ENCODE data around the gene GABRG3. TPM values are rescaled to one million over a fixed set of nuclear protein-coding genes. Genes with fewer than 3 reads are reported as not detected.

The GABRG3 gene
- total and polyA plus RNA-seq, 2 of the 4 experiments (the other 2 are of a cell fraction), result not detected

- Histone ChIP-seq H4K20me1 (ENCODE audit: insufficient read depth, low read length) (no peaks in the 10 kb centered on the region), H2AFZ (replicated peaks; ENCODE audit: low read length, poor library complexity) (no peak overlapping the region), H3K4me1 (ENCODE audit: control insufficient read depth, insufficient read depth, low read length) (no peaks in the 10 kb centered on the region), H2BK120ac (ENCODE audit: low read depth, low read length) (no peak overlapping the region), H3K4me3 (ENCODE audit: insufficient read depth, low read depth, low read length) (no peak overlapping the region), H3K14ac (replicated peaks; ENCODE audit: low read depth, low read length) (no peak overlapping the region), H4K8ac (ENCODE audit: low read depth in 2 of 2, low read length in 2 of 2) (no peak overlapping the region), H2AK9ac (replicated peaks; ENCODE audit: low read depth, low read length, poor library complexity) (no peak overlapping the region), H3K4me2 (ENCODE audit: low read depth, low read length) (no peak overlapping the region), H3K36me3 (ENCODE audit: control insufficient read depth, insufficient read depth, low read length) (no peaks in the 10 kb centered on the region), H3K27ac (ENCODE audit: insufficient read depth, low read length) (no peak overlapping the region), H4K5ac (ENCODE audit: low read depth, low read length) (no peak overlapping the region), H3K79me1 (ENCODE audit: low read depth in 1 of 2, low read length in 2 of 2) (no peaks in the 10 kb centered on the region), H3K18ac (ENCODE audit: low read depth, low read length) (no peak overlapping the region), H3K56ac (ENCODE audit: extremely low read depth, insufficient read depth, low read length) (no peak overlapping the region), H3K4ac (ENCODE audit: low read depth, low read length) (no peak overlapping the region), H2BK15ac (ENCODE audit: low read depth, low read length) (no peak overlapping the region), H3K27me3 (ENCODE audit: control insufficient read depth, insufficient read depth, low read length) (no peaks in the 10 kb centered on the region), H3K23ac (ENCODE audit: low read depth, low read length) (no peak overlapping the region), H2BK20ac (ENCODE audit: low read depth, low read length) (no peak overlapping the region), H3K9me1 (ENCODE audit: insufficient read depth, low read length) (no peaks in the 10 kb centered on the region), H3K9me3 (ENCODE audit: control insufficient read depth, insufficient read depth, low read length) (peaks cover 38% of the 10 kb centered on the region), H3K9ac (ENCODE audit: low read depth, low read length) (no peak overlapping the region), H2AK5ac (ENCODE audit: low read depth, low read length) (no peak overlapping the region), H4K91ac (ENCODE audit: insufficient read depth, low read depth, low read length) (no peak overlapping the region), H2BK5ac (ENCODE audit: low read depth, low read length, poor library complexity, severe bottlenecking) (no peak overlapping the region)
- DNase-seq (no peak), ATAC-seq (ENCODE audit: low read depth) (no peak)
- dilution Hi-C loops (cut with HindIII; ENCODE audit: low sequenced_read_pairs, unreplicated experiment), result no loop called here
- no peak for TF ChIP-seq ELK1 (IDR thresholded peaks at IDR 0.05; ENCODE audit: borderline replicate concordance, low read depth, low read length)
- no peak for TF ChIP-seq CTCF (conservative IDR thresholded peaks at IDR 0.05; ENCODE audit: low read depth, low read length)
- no peak for TF ChIP-seq SMC3 (IDR thresholded peaks at IDR 0.05; ENCODE audit: low read depth, low read length)
- no peak for TF ChIP-seq CEBPB (IDR thresholded peaks at IDR 0.05; ENCODE audit: low read depth, low read length)
- TF ChIP-seq MAZ (IDR thresholded peaks at IDR 0.05; ENCODE audit: borderline replicate concordance, low read depth, low read length), result no peak
- POLR2A ChIA-PET (ENCODE audit: unreplicated experiment), result no interaction called here
- no TSS peak for BruUV-seq (replicated peaks)
- intact Hi-C loops (cut with micrococcal nuclease), result no loop called here
- in situ Hi-C loops (cut with MboI; ENCODE audit: low sequenced_read_pairs), result no loop called here
- no CpG with 5 or more reads among the region's 3 CpGs for WGBS, 2 experiments (ENCODE audit: extremely low coverage in 2 of 2, insufficient read length in 1 of 2)
- CTCF ChIA-PET, result no interaction called here
Measured at GRCh38 chr15:27249760-27250109, 278.8 kb downstream of the GABRG3 start.

Data from IMR-90 (cell line).